GM12873 (cell line): ENCODE measurements around the gene TMEM45A.

Source experiments
- TF ChIP-seq, protein P1 (sequence below): IDR thresholded peaks from 2 replicates; pipeline ENCODE4 v1.5.1; 2012; ENCODE audit warnings: low read depth, mild to moderate bottlenecking, moderate library complexity, low read length, control low read depth; ENCODE audit not compliant: insufficient read depth; ENCODE audit errors: missing control alignments

The TMEM45A gene, protein sequence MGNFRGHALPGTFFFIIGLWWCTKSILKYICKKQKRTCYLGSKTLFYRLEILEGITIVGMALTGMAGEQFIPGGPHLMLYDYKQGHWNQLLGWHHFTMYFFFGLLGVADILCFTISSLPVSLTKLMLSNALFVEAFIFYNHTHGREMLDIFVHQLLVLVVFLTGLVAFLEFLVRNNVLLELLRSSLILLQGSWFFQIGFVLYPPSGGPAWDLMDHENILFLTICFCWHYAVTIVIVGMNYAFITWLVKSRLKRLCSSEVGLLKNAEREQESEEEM

DNA sequence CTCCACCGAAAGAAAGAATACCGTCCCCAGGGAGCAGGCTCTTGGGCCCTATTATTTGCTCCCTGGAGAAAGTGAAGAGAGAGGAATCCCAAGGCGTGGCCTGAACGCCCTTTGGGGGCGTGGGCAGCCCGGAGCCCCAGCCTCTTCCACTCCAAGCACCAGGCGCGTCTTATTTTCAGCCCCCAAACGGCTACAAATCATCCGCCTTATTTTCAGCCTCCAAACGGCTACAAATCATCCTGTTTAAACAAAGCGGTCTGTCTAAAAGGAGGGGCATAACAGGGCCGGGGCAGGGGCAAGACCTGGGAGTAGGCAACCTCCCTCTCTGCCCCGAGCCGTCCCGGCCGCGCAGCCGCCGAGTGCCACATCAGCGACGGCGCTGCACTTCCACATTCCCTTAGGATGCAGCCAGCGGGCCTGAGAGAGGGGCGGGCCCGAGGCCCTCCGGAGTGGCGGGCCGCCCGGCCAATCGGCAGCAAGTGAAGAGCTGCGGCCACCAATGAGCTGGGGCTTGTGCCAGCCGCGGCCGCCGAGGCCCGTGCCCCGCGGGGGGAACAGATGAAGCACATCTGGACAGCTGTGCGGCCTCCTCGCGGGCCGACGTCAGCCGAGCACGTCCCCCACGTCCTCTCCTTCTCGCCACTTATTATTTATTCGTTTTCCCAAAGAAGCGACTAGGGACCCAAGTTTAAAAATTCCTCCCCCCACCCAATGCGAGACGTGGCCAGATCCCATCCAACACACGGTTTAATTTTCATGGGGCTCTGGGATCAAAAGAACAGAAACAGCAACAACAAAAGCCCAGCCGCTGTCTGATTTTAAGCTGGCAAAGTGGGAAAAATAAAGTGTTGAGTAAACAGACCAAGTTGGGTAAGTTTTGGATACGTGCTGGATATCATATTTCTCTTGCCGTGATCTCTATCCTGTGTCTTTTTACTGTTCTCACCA lies at the start of gene TMEM45A:
TMEM45A (plus strand) TSS at position 561 of the 948 bp plus-strand sequence. CDS start 62,593 bp downstream, outside the sequence.
- TF ChIP-seq, protein P1, sequence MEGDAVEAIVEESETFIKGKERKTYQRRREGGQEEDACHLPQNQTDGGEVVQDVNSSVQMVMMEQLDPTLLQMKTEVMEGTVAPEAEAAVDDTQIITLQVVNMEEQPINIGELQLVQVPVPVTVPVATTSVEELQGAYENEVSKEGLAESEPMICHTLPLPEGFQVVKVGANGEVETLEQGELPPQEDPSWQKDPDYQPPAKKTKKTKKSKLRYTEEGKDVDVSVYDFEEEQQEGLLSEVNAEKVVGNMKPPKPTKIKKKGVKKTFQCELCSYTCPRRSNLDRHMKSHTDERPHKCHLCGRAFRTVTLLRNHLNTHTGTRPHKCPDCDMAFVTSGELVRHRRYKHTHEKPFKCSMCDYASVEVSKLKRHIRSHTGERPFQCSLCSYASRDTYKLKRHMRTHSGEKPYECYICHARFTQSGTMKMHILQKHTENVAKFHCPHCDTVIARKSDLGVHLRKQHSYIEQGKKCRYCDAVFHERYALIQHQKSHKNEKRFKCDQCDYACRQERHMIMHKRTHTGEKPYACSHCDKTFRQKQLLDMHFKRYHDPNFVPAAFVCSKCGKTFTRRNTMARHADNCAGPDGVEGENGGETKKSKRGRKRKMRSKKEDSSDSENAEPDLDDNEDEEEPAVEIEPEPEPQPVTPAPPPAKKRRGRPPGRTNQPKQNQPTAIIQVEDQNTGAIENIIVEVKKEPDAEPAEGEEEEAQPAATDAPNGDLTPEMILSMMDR, result no peak

DNA sequence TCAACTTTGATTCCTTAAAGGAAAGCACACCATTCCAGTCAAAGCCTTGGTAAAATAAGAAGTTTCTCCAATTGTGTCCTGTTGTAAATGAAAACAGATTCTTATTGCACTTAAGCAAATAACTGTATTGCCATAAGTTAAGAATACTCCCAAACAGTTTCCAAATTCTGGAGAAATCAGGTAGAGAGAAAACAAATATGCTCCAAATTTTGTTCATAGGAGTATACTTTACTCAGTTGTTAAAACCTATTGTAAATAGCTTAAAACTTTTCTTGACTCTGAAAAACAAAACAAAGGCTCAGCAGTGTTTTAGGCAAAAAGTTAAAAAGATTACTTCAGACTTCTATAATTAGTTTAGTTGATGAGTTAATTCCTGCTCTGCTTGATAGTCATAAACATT lies 48.7 kb upstream of the TMEM45A start:
- TF ChIP-seq, protein P1, result no peak

DNA sequence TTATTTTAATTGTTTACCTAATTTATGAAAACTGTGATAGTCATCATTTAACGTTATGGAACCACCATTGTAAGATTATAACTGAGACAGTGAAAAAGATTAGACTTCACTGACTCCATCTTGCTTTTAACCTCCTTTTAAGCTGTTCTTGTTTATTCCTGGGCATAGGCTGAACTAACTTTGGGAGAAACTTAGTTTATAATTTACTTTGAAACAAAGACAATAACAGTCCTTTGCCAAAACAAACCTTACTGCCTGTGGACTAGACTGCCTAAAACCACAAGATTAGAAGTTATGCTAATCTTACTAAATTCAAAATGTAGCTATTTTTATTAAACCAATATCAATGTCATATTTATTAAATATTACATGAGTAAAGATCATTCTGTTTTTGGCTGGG lies 44.3 kb upstream of the TMEM45A start:
- TF ChIP-seq, protein P1, result no peak

DNA sequence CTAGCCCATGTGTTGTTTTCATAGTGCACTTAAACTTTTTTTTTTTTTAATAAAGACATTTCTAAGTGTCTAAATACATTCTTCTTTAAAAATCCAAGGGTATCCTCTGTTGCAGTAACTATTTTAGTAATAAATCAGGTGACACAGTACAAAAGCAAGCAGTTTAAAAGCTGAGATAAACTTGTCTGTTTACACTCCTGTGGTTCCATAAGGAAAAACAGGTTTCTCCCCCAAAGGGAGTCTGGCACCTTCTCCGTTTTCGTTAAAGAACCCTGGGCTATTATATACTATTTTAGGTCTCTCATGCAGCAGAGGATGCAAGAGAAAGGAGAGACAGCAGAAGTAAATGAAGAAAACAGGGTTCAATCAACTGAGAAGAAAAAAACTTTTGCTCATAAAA lies 43.2 kb upstream of the TMEM45A start:
- TF ChIP-seq, protein P1, result no peak

DNA sequence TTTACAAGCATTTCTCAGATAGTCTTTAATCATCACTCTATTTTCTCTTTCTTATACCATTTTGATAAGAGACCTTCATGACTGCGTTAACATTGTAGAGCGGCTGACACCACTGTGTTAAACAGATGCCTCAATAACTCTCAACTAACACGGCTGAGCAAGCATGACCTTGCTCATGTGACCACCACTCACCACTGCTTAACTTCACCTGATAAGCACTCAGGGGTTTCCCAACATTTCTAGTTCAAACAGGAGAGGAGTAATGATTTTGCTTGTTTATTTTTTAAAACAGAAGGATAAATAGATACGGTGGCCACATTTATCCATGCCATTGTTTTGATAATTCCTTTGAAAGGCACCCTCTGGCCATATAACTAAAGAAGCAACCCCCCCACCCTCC lies 37.7 kb upstream of the TMEM45A start:
- TF ChIP-seq, protein P1, result no peak

DNA sequence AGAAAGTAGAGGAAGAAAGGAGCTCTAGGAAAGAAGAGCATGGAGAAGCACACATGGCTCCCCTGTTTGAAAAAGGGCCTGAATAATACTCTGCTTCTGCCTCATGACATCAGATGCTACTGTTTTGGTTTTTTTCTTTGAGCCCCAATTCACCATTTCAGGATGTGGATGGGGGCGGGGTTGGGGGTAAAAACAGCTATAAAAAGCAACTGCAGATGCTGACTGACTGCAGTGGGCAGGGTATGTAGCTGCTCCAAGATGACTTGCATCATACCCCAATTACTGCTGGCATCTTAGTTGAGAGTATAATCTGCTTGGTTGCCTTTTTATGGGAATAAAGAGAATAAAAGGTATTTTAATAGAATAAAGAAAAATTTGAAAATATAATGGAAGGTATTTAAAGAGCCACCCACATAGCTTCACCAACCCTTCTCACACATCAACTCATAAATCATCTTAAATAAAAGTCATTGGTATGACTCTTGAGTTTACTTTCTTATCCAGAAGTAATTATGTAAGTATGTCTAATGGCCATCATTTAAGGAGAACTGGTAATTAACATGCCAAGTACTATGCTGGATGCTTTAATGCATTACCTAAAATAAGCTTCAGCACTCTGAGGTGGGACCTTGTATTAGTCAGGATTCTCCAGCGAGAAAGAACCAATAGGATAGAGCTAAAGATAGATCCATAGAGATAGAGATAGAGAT lies 36.4 kb upstream of the TMEM45A start:
- TF ChIP-seq, protein P1, result no peak

DNA sequence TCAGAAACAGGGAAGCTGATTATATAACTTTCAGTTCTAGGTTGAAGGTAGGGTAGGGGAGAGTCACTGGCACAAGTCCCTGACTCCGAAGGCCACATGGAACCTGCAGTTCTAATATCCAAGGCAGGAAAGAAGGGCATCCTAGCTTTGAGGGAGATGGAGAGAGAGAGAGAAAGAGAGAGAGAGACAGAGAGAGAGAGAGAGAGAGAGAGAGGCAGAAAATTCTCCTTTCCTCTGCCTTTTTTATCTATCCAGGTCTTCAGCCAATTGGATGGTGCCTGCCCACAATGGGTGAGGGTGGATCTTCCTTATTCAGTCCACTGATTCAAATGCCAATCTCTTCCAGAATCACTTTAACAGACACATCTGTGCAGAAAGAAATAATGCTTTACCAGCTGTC lies 35.7 kb upstream of the TMEM45A start:
- TF ChIP-seq, protein P1, result no peak
